ENCODE data around the gene PRIMA1. TPM values are rescaled to one million over a fixed set of nuclear protein-coding genes. Genes with fewer than 3 reads are reported as not detected.

PRIMA1 gene
- total and polyA plus RNA-seq, 7 experiments from 2014 or later: not detected

- Histone ChIP-seq H3K27ac (ENCODE audit: low read depth, low read length) (no peak overlapping the region), H3K27me3 (ENCODE audit: control insufficient read depth in 2 of 2, insufficient read depth in 2 of 2, low read length in 2 of 2) (no peaks in the 10 kb centered on the region), H3K4me3 (ENCODE audit: low read length) (no peak overlapping the region), H3K36me3 (ENCODE audit: control insufficient read depth in 2 of 3, insufficient read depth in 3 of 3, low read length in 3 of 3) (no peaks in the 10 kb centered on the region), H3K4me1 (ENCODE audit: control insufficient read depth in 2 of 2, insufficient read depth in 2 of 2, low read length in 2 of 2) (no peaks in the 10 kb centered on the region), H3K9me3 (ENCODE audit: control insufficient read depth in 2 of 3, low read length in 3 of 3) (no peaks in the 10 kb centered on the region)
- H3K36me3 Mint-ChIP-seq: no peaks in the 10 kb centered on the region
- POLR2A ChIA-PET: no interaction called here
- H3K27ac Mint-ChIP-seq: no peak overlapping the region
- H3K4me3 Mint-ChIP-seq: no peak overlapping the region
- DNase-seq (no peak), ATAC-seq (no peak)
- peaks cover 0 to 6% (median 3%) of the 10 kb centered on the region in 5 donors for H3K27me3 Mint-ChIP-seq
- intact Hi-C loops (cut with micrococcal nuclease): no loop called here
- CTCF ChIA-PET: no interaction called here
- peaks cover 0 to 3% (median 0%) of the 10 kb centered on the region in 7 donors for H3K4me1 Mint-ChIP-seq
- H3K9me3 Mint-ChIP-seq: peaks cover 0 to 6% (median 0%) of the 10 kb centered on the region in 11 donors
Measured at GRCh38 chr14:93748208-93749075, 39.8 kb downstream of the PRIMA1 start.

GRCh38 chr14:93747560-93747959 is 40.7 kb downstream of the PRIMA1 start:
- ChIA-PET POLR2A (no interaction called here), CTCF (no interaction called here)
- Mint-ChIP-seq H3K36me3 (no peaks in the 10 kb centered on the region), H3K27me3 (peaks cover 0 to 4% (median 3%) of the 10 kb centered on the region in 5 donors), H3K9me3 (peaks cover 0 to 6% (median 0%) of the 10 kb centered on the region in 11 donors), H3K4me1 (peaks cover 0 to 3% (median 0%) of the 10 kb centered on the region in 7 donors), H3K27ac (no peak overlapping the region), H3K4me3 (no peak overlapping the region)
- DNase-seq (no peak), ATAC-seq (peak; percentile 17)
- H3K36me3 ChIP-seq (ENCODE audit: control insufficient read depth in 2 of 3, insufficient read depth in 3 of 3, low read length in 3 of 3): no peaks in the 10 kb centered on the region
- no peak overlapping the region for H3K27ac ChIP-seq (ENCODE audit: low read depth, low read length)
- no peaks in the 10 kb centered on the region for H3K4me1 ChIP-seq (ENCODE audit: control insufficient read depth in 2 of 2, insufficient read depth in 2 of 2, low read length in 2 of 2)
- H3K4me3 ChIP-seq (ENCODE audit: low read length): no peak overlapping the region
- H3K27me3 ChIP-seq (ENCODE audit: control insufficient read depth in 2 of 2, insufficient read depth in 2 of 2, low read length in 2 of 2): no peaks in the 10 kb centered on the region
- intact Hi-C loops (cut with micrococcal nuclease): no loop called here
- H3K9me3 ChIP-seq (ENCODE audit: control insufficient read depth in 2 of 3, low read length in 3 of 3): no peaks in the 10 kb centered on the region

- Histone ChIP-seq H3K4me3 (ENCODE audit: low read length) (no peak overlapping the region), H3K4me1 (ENCODE audit: control insufficient read depth in 2 of 2, insufficient read depth in 2 of 2, low read length in 2 of 2) (no peaks in the 10 kb centered on the region), H3K36me3 (ENCODE audit: control insufficient read depth in 2 of 3, insufficient read depth in 3 of 3, low read length in 3 of 3) (no peaks in the 10 kb centered on the region), H3K27ac (ENCODE audit: low read depth, low read length) (no peak overlapping the region), H3K27me3 (ENCODE audit: control insufficient read depth in 2 of 2, insufficient read depth in 2 of 2, low read length in 2 of 2) (no peaks in the 10 kb centered on the region), H3K9me3 (ENCODE audit: control insufficient read depth in 2 of 3, low read length in 3 of 3) (no peaks in the 10 kb centered on the region)
- peaks cover 0 to 6% (median 0%) of the 10 kb centered on the region in 11 donors for H3K9me3 Mint-ChIP-seq
- no peak overlapping the region for H3K4me3 Mint-ChIP-seq
- POLR2A ChIA-PET: no interaction called here
- H3K4me1 Mint-ChIP-seq: peaks cover 0 to 3% (median 0%) of the 10 kb centered on the region in 7 donors
- DNase-seq: no peak
- intact Hi-C loops (cut with micrococcal nuclease): no loop called here
- no peaks in the 10 kb centered on the region for H3K36me3 Mint-ChIP-seq
- peaks cover 0 to 4% (median 0%) of the 10 kb centered on the region in 5 donors for H3K27me3 Mint-ChIP-seq
- CTCF ChIA-PET: no interaction called here
- no peak overlapping the region for H3K27ac Mint-ChIP-seq
- ATAC-seq: no peak
Measured at GRCh38 chr14:93747102-93747501, 41.2 kb downstream of the PRIMA1 start.

- Mint-ChIP-seq H3K4me3 (no peak overlapping the region), H3K9me3 (peaks cover 0 to 6% (median 0%) of the 10 kb centered on the region in 11 donors), H3K27ac (no peak overlapping the region), H3K36me3 (no peaks in the 10 kb centered on the region), H3K4me1 (peaks cover 0 to 3% (median 0%) of the 10 kb centered on the region in 7 donors), H3K27me3 (peaks cover 0 to 4% (median 0%) of the 10 kb centered on the region in 5 donors)
- H3K27ac ChIP-seq (ENCODE audit: low read depth, low read length): no peak overlapping the region
- intact Hi-C loops (cut with micrococcal nuclease): no loop called here
- no peaks in the 10 kb centered on the region for H3K36me3 ChIP-seq (ENCODE audit: control insufficient read depth in 2 of 3, insufficient read depth in 3 of 3, low read length in 3 of 3)
- H3K4me3 ChIP-seq (ENCODE audit: low read length): no peak overlapping the region
- no peaks in the 10 kb centered on the region for H3K27me3 ChIP-seq (ENCODE audit: control insufficient read depth in 2 of 2, insufficient read depth in 2 of 2, low read length in 2 of 2)
- CTCF ChIA-PET: no interaction called here
- H3K9me3 ChIP-seq (ENCODE audit: control insufficient read depth in 2 of 3, low read length in 3 of 3): no peaks in the 10 kb centered on the region
- no peak for ATAC-seq
- DNase-seq: no peak
- POLR2A ChIA-PET: no interaction called here
- no peaks in the 10 kb centered on the region for H3K4me1 ChIP-seq (ENCODE audit: control insufficient read depth in 2 of 2, insufficient read depth in 2 of 2, low read length in 2 of 2)
Measured at GRCh38 chr14:93745603-93746273, 42.5 kb downstream of the PRIMA1 start.

GRCh38 chr14:93744876-93745275 is 43.4 kb downstream of the PRIMA1 start:
- Mint-ChIP-seq H3K9me3 (peaks cover 0 to 6% (median 0%) of the 10 kb centered on the region in 11 donors), H3K4me1 (peaks cover 0 to 3% (median 0%) of the 10 kb centered on the region in 7 donors), H3K27me3 (peaks cover 0 to 4% (median 0%) of the 10 kb centered on the region in 5 donors), H3K36me3 (no peaks in the 10 kb centered on the region), H3K27ac (no peak overlapping the region), H3K4me3 (no peak overlapping the region)
- no peak for DNase-seq
- intact Hi-C loops (cut with micrococcal nuclease): no loop called here
- Histone ChIP-seq H3K27me3 (ENCODE audit: control insufficient read depth in 2 of 2, insufficient read depth in 2 of 2, low read length in 2 of 2) (no peaks in the 10 kb centered on the region), H3K4me3 (ENCODE audit: low read length) (no peak overlapping the region), H3K4me1 (ENCODE audit: control insufficient read depth in 2 of 2, insufficient read depth in 2 of 2, low read length in 2 of 2) (no peaks in the 10 kb centered on the region), H3K36me3 (ENCODE audit: control insufficient read depth in 2 of 3, insufficient read depth in 3 of 3, low read length in 3 of 3) (no peaks in the 10 kb centered on the region), H3K27ac (ENCODE audit: low read depth, low read length) (no peak overlapping the region), H3K9me3 (ENCODE audit: control insufficient read depth in 2 of 3, low read length in 3 of 3) (no peaks in the 10 kb centered on the region)
- no peak for ATAC-seq
- POLR2A ChIA-PET: no interaction called here
- CTCF ChIA-PET: no interaction called here

- DNase-seq (no peak), ATAC-seq (no peak)
- Mint-ChIP-seq H3K36me3 (no peaks in the 10 kb centered on the region), H3K4me3 (no peak overlapping the region), H3K27ac (no peak overlapping the region), H3K9me3 (peaks cover 0 to 6% (median 0%) of the 10 kb centered on the region in 11 donors), H3K27me3 (peaks cover 0 to 4% (median 0%) of the 10 kb centered on the region in 5 donors), H3K4me1 (peaks cover 0 to 3% (median 0%) of the 10 kb centered on the region in 7 donors)
- H3K4me3 ChIP-seq (ENCODE audit: low read length): no peak overlapping the region
- ChIA-PET CTCF (no interaction called here), POLR2A (interaction anchor here (0.6 kb wide), 1 partner anchor 566 kb away, joined by 3 read pairs; no protein-coding TSS in a partner anchor)
- no peaks in the 10 kb centered on the region for H3K9me3 ChIP-seq (ENCODE audit: control insufficient read depth in 2 of 3, low read length in 3 of 3)
- H3K36me3 ChIP-seq (ENCODE audit: control insufficient read depth in 2 of 3, insufficient read depth in 3 of 3, low read length in 3 of 3): no peaks in the 10 kb centered on the region
- intact Hi-C loops (cut with micrococcal nuclease): no loop called here
- no peaks in the 10 kb centered on the region for H3K4me1 ChIP-seq (ENCODE audit: control insufficient read depth in 2 of 2, insufficient read depth in 2 of 2, low read length in 2 of 2)
- H3K27ac ChIP-seq (ENCODE audit: low read depth, low read length): no peak overlapping the region
- H3K27me3 ChIP-seq (ENCODE audit: control insufficient read depth in 2 of 2, insufficient read depth in 2 of 2, low read length in 2 of 2): no peaks in the 10 kb centered on the region
Measured at GRCh38 chr14:93744176-93744575, 44.1 kb downstream of the PRIMA1 start.

All from naive thymus-derived CD4-positive, alpha-beta T cell (primary cell).